ENCODE measurements around the gene SIGLEC11.
A peak's percentile ranks its signal among the peaks of the same experiment; 100 is the strongest.
"Not testable (repeated sequence)": the region's sequence is repeated elsewhere in the genome, so short reads cannot be mapped to it uniquely, and the experiment has no call there.

The SIGLEC11 gene

DNA sequence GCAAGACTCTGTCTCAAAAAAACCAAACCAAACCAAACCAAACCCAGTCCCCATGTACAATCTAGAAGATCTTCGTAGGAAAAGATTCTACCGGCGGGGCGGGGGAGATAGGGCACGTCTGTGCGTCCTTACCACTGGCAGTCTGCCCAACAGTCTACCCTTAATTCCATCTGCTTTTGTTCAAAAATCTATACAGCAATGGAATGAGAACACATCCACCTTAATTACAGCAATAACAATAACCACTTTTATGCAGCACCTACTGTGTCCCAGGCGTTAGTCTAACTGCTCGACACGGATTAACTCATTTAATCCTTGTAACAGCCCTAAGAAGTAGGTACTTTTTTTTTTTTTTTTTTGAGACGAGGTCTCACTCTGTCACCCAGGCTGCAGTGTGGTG lies 34.5 kb downstream of the SIGLEC11 start:
- no peak for DNase-seq (ENCODE audit: low read depth)

DNA sequence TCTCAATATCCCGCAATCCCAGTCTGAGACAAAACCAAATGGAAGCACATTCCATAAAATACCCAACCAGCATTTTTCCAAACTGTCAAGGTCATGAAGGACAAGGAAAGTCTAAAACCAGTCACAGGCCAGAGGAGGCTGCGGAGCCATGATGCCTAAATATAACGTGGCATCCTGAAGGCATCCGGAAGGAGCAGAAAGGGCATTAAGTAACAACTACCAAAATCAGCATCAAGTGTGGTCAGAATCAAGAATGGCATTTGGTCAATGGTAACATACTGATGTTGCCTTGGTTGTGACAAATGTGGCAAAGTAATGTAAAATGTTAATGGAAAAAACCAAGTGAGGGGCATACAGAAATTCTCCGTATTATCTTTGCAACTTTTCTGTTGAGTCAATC lies 35.5 kb downstream of the SIGLEC11 start:
- DNase-seq (ENCODE audit: low read depth) = no peak

GRCh38 chr19:49924881-49925210 lies 36.1 kb downstream of the SIGLEC11 start:
- not testable (repeated sequence) for DNase-seq (ENCODE audit: low read depth)

DNA sequence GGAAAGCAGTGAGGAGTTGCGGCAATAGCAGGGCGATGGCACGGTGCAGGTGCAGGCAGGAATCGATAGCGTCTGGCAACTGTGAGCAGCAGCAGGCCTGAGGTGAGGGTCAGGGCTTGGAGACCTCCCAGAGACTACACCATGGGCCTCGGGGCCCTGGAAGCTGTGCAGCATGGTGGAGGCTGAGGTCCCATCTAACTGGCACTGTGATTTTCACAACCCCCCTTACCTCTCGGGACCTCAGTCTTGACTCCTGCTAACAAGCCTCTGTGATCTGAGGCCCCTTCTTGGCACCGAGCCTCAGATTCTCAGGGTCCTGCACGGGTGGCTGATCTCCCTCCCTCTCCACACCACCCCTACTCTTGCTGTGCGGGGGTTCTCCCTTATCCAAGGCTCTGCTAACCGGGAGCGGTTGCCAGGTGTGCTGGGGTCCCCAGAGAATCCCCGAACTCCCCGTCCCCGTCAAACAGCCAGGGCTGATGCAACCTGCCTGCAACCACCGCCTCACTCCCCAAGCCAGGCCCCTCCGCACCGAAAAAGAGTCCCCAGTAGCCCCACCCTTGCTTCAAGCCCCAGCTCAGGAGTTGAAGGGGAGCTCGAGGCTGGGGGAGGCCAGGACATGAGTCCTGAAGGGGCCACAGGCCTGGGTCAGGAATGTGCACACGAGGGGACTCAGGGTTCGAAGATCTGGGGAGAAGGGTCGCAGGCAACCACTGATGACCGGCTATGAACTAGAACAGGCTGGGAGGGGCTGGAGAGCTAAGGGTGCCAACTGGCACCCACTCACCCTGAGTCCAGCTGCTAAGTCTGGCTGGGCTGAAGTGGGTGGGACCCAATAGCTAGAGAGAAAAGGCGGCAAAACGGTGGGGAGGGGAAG lies 36.7 kb downstream of the SIGLEC11 start:
- DNase-seq (ENCODE audit: low read depth) = no peak

DNA sequence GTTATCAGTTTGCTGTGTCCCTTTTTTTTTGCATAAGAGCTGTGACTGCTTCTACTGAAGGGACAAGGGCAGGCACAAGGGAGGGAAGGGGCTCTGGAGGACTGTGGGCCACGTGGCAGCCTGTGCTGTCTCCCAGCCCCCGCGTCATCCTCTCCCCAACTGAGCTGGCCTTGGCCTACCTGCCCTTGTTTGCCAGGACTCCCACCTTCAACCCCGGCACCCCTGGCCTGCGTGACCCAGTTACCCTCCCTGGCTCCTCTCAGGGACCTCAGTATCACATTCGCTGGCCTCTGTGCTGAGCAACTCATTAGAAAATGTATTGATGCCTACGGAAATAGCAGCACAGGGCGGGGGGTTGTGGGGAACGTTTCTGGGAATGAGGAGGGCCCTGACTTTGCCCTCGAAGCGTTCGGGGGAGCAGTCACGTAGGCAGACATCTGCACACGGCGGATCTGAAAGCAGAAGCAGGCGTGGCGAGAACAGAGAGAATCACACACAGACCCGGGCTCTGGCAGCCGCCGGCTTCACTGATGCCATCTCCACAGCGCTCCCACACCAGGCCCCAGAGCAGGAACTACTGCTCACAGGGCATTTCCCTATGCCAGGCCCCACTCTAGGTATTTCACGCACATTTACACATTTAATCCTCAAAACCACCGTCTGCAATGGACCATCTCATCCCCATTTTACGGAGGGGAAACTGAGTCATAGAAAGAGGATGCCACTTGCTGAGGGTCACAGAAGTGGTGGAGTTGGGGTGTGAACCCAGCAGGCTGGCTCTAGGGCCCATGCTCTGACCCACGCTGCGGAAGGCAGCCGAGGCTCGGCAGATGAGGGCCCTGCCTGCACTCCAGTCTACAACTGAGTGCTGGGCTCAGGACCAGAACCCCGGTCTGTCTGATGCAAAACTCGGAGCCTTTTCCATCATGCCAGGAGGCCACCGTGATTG lies 37.6 kb downstream of the SIGLEC11 start:
- no peak for DNase-seq (ENCODE audit: low read depth)

DNA sequence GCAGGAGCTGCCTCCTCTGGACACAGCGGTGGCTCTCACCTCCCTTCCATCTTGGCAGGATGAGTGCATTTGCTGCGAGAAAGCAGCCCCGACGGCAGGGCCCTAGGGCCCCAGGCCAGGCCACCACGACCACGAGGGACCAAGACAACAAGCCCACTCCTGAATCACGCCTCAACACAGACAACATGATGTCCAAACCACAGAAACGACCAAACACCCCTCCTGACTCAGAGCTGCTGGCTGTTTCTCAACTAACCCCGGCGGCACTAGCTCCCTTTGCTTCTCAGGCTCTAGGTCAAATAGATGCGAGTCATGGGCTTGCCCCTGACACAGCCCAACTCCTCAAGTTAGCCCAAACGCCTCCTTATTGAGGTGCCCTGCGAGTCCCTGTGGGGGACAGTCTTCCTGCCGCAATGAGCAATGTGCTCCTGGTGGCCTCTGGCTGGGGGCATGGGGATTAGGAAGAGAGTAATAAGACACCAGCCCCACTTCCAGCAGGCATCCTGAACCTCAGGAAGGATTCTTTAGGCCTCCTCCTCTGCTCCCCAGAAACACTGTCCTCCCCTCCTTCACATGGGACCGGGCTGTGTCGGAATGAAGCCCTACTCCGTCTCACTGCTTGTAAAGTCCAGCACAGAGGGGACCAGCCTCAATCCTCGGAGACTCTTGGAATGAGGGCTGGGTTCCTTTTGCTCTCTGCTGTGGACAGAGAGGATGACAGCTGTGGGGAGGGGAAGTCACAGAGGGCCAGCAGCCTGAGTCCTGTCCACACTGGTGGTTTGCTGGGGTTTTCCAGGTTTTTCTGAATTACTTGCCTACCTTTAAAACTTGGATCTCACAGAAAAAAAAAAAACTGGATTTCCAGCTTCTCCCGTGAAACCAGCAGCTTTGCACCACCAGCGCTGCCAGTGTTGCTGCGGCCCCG lies 38.8 kb downstream of the SIGLEC11 start:
- peak; percentile 91 for DNase-seq (ENCODE audit: low read depth)

DNA sequence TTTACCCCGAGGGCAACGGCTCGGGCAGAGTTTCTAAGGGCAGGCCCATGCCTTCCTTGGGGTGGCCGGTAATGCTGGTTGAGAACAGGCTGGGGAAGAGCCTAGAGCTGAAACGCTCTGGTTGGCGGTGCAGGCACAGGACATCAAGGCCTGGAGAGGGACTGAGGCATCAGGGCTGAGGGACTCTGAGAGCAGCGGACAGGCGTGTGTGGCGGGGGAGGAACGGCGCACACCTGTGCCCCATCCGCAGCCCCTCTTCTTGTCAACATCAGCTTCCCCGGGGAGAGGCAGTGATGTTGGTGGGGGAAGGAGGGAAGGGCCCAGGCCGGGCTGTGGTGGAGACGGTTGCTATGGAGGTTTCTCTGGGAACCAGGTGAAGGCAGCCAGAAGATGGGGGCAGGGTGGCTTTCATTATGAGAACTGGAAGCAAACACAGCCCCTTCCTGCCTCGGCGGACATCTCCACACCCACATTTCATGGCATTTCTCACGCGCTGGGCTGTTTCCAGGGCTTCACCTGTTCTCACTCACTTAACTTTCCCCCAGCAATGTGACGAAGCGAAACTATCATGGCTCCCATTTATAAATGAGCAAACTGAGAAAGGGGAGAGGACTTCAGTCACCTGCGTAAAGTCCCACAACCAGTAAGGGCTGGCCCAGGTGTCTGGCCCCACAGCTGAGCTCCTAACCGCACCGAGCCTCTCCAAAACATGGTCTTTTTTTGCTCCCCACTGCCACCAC lies 40.2 kb downstream of the SIGLEC11 start:
- no peak for DNase-seq (ENCODE audit: low read depth)

GRCh38 chr19:49918089-49918488 lies 42.9 kb downstream of the SIGLEC11 start:
- DNase-seq (ENCODE audit: low read depth) = no peak

DNA sequence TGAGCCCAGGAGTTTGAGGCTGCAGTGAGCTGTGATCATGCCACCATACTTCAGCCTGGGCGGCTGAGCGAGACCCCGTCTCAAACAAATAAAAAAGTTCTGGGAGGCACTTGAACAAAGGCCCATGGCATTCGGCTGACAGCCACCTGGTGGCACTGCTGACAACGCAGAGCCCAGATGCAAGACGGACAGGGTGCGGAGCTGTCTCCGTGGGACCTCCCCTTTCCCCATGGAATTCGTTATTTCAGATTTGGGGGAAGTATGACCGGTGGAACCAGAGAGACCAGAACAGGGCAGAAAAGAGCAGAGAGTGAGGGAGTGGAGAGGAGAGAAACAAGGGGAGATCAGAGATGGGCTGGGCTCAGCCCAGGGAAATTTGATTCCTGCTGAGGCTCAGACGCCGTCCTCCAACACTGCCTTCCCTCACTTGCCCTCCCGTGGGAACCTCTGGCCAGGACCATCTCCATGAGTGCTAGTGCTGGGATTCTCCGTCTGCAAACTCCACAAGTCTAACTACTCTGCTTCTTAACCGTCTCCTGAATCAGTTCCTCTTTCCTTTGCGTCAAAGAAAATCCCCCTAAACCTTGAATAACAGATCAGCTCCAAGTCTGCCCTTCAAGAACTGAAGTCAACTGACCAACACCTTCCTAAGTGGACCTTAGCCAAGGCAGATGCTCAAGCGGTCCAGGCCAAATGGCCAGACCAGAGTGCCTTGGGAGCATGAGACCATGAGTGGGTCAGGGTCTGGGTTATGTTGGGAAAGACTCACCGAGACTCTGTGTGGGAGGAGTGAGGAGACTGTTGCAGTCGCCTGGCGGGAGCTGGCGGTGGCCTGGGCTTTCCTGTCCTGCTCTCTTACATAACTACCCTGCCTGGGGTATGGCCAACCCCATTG lies 43.9 kb downstream of the SIGLEC11 start:
- peak; percentile 11 for DNase-seq (ENCODE audit: low read depth)

- DNase-seq (ENCODE audit: low read depth) = no peak
These were observed 45.7 kb downstream of the SIGLEC11 start for GRCh38 chr19:49915271-49915670.

DNA sequence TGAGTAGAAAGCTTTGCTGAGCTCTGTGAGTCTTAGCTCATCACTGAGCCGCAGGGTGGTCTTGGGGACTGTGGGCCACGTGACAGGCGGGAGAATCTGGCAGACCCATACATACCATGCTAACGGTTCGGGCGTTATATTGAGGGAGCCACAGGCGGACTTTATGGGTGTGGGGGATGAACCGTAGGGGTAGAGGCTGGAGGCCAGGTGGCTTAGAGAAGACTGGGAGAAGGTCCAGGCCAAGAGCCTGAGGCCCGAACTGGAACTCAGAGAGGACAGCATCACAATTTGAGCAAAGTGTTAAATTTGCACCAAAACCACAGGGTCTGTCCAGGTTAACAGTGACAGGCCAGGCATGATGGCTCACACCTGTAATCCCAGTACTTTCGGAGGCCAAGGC lies 47.3 kb downstream of the SIGLEC11 start:
- DNase-seq (ENCODE audit: low read depth) = no peak

DNA sequence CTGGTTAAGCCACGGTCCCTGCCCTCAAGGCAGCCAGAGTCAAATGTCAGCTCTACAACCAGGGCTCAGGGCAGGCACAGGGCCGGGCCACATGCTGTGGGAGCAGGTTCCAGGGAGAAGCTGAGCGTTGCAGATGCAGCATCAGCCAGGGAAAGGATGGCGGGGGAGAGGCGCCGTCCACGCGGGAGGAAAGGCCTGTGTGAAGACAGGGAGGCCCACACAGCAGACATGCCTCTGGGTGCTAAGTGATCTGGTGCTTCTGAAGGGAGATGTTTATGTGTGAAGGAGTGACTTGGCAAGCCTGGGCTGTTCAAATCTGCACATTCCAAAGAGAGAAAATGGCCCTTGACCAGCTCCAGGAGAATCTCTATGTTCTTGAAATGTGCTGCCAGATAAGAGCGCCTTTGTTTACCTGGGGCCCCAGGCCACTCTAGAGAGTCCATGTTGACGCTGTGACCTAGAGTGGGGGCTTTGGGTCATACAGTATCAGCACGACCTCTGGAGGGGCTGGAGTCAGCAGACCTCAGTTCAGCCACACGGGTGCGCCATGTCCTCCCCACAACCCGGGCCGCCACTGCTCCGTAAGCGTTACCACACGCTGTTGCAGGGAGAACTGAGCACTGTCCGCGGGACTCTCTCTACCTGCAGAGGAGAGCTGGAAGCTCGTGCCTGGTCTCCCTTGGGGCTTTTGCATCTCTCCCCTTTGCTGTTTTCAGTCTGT lies 47.8 kb downstream of the SIGLEC11 start:
- DNase-seq (ENCODE audit: low read depth) = peak; percentile 37

- DNase-seq (ENCODE audit: low read depth) = no peak
These were observed 49.4 kb downstream of the SIGLEC11 start for GRCh38 chr19:49911381-49912145.

- no peak for DNase-seq (ENCODE audit: low read depth)
These were observed 50.8 kb downstream of the SIGLEC11 start for GRCh38 chr19:49910179-49910578.

- DNase-seq (ENCODE audit: low read depth) = no peak
These were observed 52.2 kb downstream of the SIGLEC11 start for GRCh38 chr19:49908480-49909420.

DNA sequence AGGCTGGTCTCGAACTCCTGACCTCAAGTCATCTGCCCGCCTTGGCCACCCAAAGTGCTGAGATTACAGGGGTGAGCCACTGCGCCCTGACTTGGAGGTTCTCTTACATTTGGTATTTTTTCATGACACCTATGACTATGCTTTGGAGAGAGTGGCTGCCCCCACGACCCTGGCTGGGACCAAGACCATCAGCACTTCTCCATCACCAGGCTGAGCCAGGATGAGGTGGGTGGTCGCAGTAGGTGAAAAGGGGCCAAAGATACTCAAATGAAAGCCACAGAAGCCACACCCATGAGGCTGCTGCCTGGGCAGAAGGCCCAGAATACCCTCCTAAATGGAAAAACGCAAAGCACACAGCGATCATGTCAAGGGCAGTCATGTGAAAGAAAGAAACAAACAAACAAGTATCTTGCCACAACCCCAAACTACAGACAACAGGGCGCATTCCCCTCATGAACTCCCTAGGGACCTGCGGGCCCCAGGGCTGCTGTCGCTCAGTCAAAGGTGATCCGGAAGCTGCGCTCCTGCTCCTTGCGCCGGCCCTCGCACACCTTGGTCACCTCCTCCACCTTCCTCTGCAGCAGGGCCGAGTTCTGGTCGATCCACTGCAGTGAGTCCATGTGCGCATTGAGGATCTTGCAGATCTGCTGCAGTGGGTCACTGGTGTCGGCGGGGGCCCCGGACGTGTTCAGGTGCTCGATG lies 53.1 kb downstream of the SIGLEC11 start:
- no peak for DNase-seq (ENCODE audit: low read depth)

All from amniotic epithelial cell (primary cell).